Esophagus muscularis mucosa (tissue), 4 donors: Measurements from ENCODE around the gene UBTD1.

ENCODE experiments used
- EP300 ChIP-seq: sonication (generic); formaldehyde crosslinking; IDR thresholded peaks from one replicate; pipeline ENCODE4 v1.6.1; 2017; ENCODE audit warnings: antibody characterized with exemption
- POLR2A ChIP-seq: fragments of 450-650 bp; IDR thresholded peaks from one replicate; pipeline ENCODE4 v1.6.1; 2017; ENCODE audit warnings: antibody characterized with exemption, moderate library complexity, mild to moderate bottlenecking, low read depth
- TF ChIP-seq, protein P1 (sequence below), 3 experiments: fragments of 200-600 bp in 2 of 3; fragments of 450-650 bp in 1 of 3; sonication (generic) in 2 of 3; IDR thresholded peaks; one replicate each; pipeline ENCODE4 v1.5.1; 2017 to 2019; ENCODE audit warnings: antibody characterized with exemption in 3 of 3, mild to moderate bottlenecking in 2 of 3, moderate library complexity in 1 of 3

DNA sequence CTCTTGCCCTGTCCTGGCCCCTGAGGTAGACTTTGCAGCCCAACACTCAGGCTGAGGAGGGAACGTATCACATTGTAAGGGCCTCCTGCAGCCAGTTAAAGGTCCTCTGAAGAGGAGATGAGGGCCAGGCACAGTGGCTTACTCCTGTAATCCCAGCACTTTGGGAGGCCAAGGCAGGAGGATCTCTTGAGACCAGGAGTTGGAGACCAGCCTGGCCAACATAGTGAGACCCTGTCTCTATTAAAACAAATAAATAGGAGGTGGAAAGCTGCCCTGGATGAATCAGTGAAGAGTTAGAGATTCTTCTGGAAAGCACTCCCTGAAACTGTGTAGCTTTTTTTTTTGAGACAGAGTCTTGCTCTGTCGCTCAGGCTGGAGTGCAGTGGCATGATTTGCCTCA, 88.5 kb downstream of the UBTD1 start:
- TF ChIP-seq, protein P1, sequence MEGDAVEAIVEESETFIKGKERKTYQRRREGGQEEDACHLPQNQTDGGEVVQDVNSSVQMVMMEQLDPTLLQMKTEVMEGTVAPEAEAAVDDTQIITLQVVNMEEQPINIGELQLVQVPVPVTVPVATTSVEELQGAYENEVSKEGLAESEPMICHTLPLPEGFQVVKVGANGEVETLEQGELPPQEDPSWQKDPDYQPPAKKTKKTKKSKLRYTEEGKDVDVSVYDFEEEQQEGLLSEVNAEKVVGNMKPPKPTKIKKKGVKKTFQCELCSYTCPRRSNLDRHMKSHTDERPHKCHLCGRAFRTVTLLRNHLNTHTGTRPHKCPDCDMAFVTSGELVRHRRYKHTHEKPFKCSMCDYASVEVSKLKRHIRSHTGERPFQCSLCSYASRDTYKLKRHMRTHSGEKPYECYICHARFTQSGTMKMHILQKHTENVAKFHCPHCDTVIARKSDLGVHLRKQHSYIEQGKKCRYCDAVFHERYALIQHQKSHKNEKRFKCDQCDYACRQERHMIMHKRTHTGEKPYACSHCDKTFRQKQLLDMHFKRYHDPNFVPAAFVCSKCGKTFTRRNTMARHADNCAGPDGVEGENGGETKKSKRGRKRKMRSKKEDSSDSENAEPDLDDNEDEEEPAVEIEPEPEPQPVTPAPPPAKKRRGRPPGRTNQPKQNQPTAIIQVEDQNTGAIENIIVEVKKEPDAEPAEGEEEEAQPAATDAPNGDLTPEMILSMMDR (IDR thresholded peaks at IDR 0.05): no peak
- TF ChIP-seq POLR2A (no peak), EP300 (no peak)
